Keratinocyte (primary cell): Measurements from ENCODE around the gene GFRAL.

Source experiments
- CTCF ChIP-seq, 3 experiments: IDR thresholded peaks in 1 of 3; conservative IDR thresholded peaks in 1 of 3; optimal IDR thresholded peaks in 1 of 3; 2 replicates in 2 of 3; 3 replicates in 1 of 3; pipeline versions ENCODE3 to v1.5.1; 2011; ENCODE audit warnings: low read length in 3 of 3, mild to moderate bottlenecking in 3 of 3, moderate library complexity in 2 of 3, control low read depth in 1 of 3, inconsistent platforms in 1 of 3; ENCODE audit not compliant: insufficient read depth in 2 of 3; ENCODE audit errors: extremely low read depth in 1 of 3
- EZH2 ChIP-seq: IDR thresholded peaks from one replicate; pipeline ENCODE4 v1.6.1; 2012; ENCODE audit warnings: inconsistent platforms, mild to moderate bottlenecking, low read length, moderate library complexity

DNA sequence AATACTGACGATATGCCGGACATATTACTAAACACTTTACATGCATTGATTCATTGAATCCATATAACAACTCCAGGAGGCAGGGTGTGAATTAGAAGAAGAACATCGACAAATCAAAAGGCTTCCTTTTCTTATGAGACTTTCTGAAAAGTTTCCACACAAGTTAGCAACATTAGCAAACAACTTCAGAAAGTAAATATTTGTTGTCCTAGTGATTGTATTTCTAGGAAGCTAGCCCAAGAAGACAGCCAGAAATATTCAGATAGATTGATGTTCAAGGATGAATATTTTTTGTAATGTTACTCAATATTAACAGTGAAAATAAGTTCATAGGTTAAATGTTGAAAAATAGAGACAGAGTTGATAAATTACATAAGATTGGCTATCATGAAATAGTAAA lies 120.6 kb downstream of the GFRAL start:
- TF ChIP-seq CTCF (optimal IDR thresholded peaks at IDR 0.05 in 1 of 3, IDR thresholded peaks at IDR 0.05 in 1 of 3, conservative IDR thresholded peaks at IDR 0.05 in 1 of 3; ENCODE audit: extremely low read depth in 1 of 3, insufficient read depth in 2 of 3, low read length in 3 of 3) (no peak), EZH2 (no peak)
